Measurements from ENCODE around the gene TESMIN.

DNA sequence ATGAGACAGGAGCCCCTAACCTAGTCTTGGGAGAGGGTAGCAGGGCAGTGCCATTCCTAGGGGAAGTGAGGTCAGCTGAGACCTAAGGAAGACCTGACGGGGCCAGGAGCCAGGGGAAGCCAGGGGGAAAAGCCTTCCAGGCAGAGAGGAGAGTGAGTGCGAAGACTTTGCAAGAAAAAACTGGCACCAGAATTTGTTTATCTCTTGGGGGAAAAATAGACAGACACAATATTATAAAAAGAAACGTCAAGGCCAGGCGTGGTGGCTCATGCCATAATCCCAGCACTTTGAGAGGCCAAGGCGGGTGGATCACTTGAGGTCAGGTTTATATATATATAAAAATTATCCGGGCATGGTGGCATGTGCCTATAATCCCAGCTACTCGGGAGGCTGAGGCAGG lies 26.9 kb upstream of the TESMIN start:
- TF ChIP-seq, protein P1, sequence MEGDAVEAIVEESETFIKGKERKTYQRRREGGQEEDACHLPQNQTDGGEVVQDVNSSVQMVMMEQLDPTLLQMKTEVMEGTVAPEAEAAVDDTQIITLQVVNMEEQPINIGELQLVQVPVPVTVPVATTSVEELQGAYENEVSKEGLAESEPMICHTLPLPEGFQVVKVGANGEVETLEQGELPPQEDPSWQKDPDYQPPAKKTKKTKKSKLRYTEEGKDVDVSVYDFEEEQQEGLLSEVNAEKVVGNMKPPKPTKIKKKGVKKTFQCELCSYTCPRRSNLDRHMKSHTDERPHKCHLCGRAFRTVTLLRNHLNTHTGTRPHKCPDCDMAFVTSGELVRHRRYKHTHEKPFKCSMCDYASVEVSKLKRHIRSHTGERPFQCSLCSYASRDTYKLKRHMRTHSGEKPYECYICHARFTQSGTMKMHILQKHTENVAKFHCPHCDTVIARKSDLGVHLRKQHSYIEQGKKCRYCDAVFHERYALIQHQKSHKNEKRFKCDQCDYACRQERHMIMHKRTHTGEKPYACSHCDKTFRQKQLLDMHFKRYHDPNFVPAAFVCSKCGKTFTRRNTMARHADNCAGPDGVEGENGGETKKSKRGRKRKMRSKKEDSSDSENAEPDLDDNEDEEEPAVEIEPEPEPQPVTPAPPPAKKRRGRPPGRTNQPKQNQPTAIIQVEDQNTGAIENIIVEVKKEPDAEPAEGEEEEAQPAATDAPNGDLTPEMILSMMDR (IDR thresholded peaks at IDR 0.05), result no peak
- no peak for TF ChIP-seq POLR2A (IDR thresholded peaks at IDR 0.05)
